GM12878 (cell line): ENCODE measurements around the gene KCNH5. TPM values are rescaled to one million over a fixed set of nuclear protein-coding genes. Genes with fewer than 3 reads are reported as not detected.

Source experiments
- ATAC-seq: fragments of 200-7000 bp; cut with Tn5 transposase; 3 replicates; pipeline ENCODE4 v1.9.1; 2020; ENCODE audit warnings: mild to moderate bottlenecking, moderate library complexity
- BruUV-seq: library from RNA; stranded (reverse); fragments of 400-500 nt; replicated peaks from 2 replicates; lab custom pipeline; 2021; lab: Mats Ljungman, UMichigan
- CTCF ChIA-PET: fragments of 300-600 bp; sonication (Branson Sonifier 250); formaldehyde crosslinking; extraction: SDS; loops from one replicate; lab custom pipeline; 2021; ENCODE audit warnings: inconsistent platforms; lab: Yijun Ruan, JAX
- POLR2A ChIA-PET: fragments of 350-600 bp; formaldehyde crosslinking; extraction: SDS; loops from one replicate; lab custom pipeline; 2021; ENCODE audit warnings: inconsistent platforms; lab: Charles Lee
- RAD21 ChIA-PET: fragments of 300-600 bp; sonication (Branson Sonifier 250); formaldehyde crosslinking; loops from one replicate; lab custom pipeline; 2023; ENCODE audit warnings: antibody characterized with exemption; ENCODE audit not compliant: unreplicated experiment; lab: Charles Lee
- SMC1A ChIA-PET: fragments of 300-600 bp; sonication (Branson Sonifier 250); formaldehyde crosslinking; loops from one replicate; lab custom pipeline; 2023; ENCODE audit not compliant: unreplicated experiment, uncharacterized antibody; lab: Charles Lee
- DNase-seq: peaks from one replicate; pipeline ENCODE4 v3.0.0-alpha.2; 2011; ENCODE audit warnings: low read depth, low spot score
- FAIRE-seq: peaks from 3 replicates; lab custom pipeline; 2011; peaks lifted over from hg19 to GRCh38; lab: Jason Lieb, UNC
- H2AFZ ChIP-seq: 2 replicates; pipeline ENCODE4 v1.6.0; 2011; ENCODE audit warnings: low read depth, low read length, control low read depth; ENCODE audit not compliant: control insufficient read depth
- H3K27ac ChIP-seq: 2 replicates; pipeline ENCODE4 v1.5.1; 2011; ENCODE audit warnings: control low read depth; ENCODE audit not compliant: control insufficient read depth, insufficient read depth
- H3K27me3 ChIP-seq, 2 experiments: replicated peaks in 1 of 2; 2 replicates each; pipeline versions ENCODE4 v1.6.0 to v1.6.1; 2011; ENCODE audit warnings: low read length in 1 of 2; ENCODE audit not compliant: control insufficient read depth in 2 of 2, insufficient read depth in 2 of 2
- H3K36me3 ChIP-seq, 2 experiments: 2 replicates each; pipeline ENCODE4 v1.5.1; 2011; ENCODE audit warnings: low read length in 1 of 2; ENCODE audit not compliant: control insufficient read depth in 2 of 2, insufficient read depth in 2 of 2
- H3K4me1 ChIP-seq: 2 replicates; pipeline ENCODE4 v1.6.1; 2011; ENCODE audit warnings: mild to moderate bottlenecking, low read length, moderate library complexity, mixed read lengths; ENCODE audit not compliant: control insufficient read depth, insufficient read depth
- H3K4me2 ChIP-seq: 2 replicates; pipeline ENCODE4 v1.6.0; 2011; ENCODE audit warnings: control low read depth; ENCODE audit not compliant: control insufficient read depth, insufficient read depth
- H3K4me3 ChIP-seq: fragments of 200-600 bp; sonication (generic); 2 replicates; pipeline ENCODE4 v1.5.1; 2016
- H3K79me2 ChIP-seq: 2 replicates; pipeline ENCODE4 v1.6.0; 2011; ENCODE audit warnings: low read length; ENCODE audit not compliant: control insufficient read depth, insufficient read depth
- H3K9ac ChIP-seq: 2 replicates; pipeline ENCODE4 v1.8.0; 2011; ENCODE audit warnings: low read length, control low read depth, mixed read lengths; ENCODE audit not compliant: control insufficient read depth, insufficient read depth
- H3K9me3 ChIP-seq: replicated peaks from 3 replicates; pipeline ENCODE4 v1.5.1; 2011; ENCODE audit warnings: mild to moderate bottlenecking, low read length; ENCODE audit not compliant: control insufficient read depth, insufficient read depth
- H4K20me1 ChIP-seq: 2 replicates; pipeline ENCODE4 v1.6.0; 2011; ENCODE audit not compliant: control insufficient read depth, insufficient read depth
- BCL11A ChIP-seq: IDR thresholded peaks from 2 replicates; pipeline ENCODE4 v1.6.1; 2011; ENCODE audit warnings: low read depth, low read length
- CEBPZ ChIP-seq: fragments of 150-350 bp; IDR thresholded peaks from 2 replicates; pipeline ENCODE4 v1.6.1; 2016; ENCODE audit warnings: low read depth, low read length
- FOS ChIP-seq: IDR thresholded peaks from 3 replicates; pipeline ENCODE4 v1.6.1; 2011; ENCODE audit warnings: borderline replicate concordance; ENCODE audit not compliant: insufficient read length; ENCODE audit errors: extremely low read depth
- HDAC6 ChIP-seq: fragments of 200-600 bp; sonication (generic); IDR thresholded peaks from one replicate; pipeline ENCODE4 v1.8.0; 2017; ENCODE audit warnings: antibody characterized with exemption; ENCODE audit not compliant: unreplicated experiment
- IKZF1 ChIP-seq: fragments of 450-650 bp; conservative IDR thresholded peaks from 2 replicates; pipeline ENCODE4 v1.6.1; 2017; ENCODE audit warnings: antibody characterized with exemption, mild to moderate bottlenecking
- MYB ChIP-seq: fragments of 150-350 bp; IDR thresholded peaks from 2 replicates; pipeline ENCODE4 v1.6.1; 2014; ENCODE audit warnings: mild to moderate bottlenecking, low read depth, low read length, borderline replicate concordance
- PRDM15 ChIP-seq: fragments of 450-650 bp; formaldehyde crosslinking; IDR thresholded peaks from 2 replicates; pipeline ENCODE4 v1.4.0; 2020; ENCODE audit warnings: mild to moderate bottlenecking, moderate library complexity
- RUNX3 ChIP-seq: IDR thresholded peaks from 2 replicates; pipeline ENCODE4 v1.6.1; 2012; ENCODE audit warnings: low read length, inconsistent platforms
- SIN3A ChIP-seq: IDR thresholded peaks from 2 replicates; pipeline ENCODE4 v1.6.1; 2012; ENCODE audit warnings: low read depth, low read length, improper control_type of control experiment
- TBL1XR1 ChIP-seq: IDR thresholded peaks from 2 replicates; pipeline ENCODE4 v1.6.1; 2012; ENCODE audit warnings: low read depth, low read length, improper control_type of control experiment
- ZBTB4 ChIP-seq: fragments of 450-650 bp; formaldehyde crosslinking; IDR thresholded peaks from 2 replicates; pipeline ENCODE4 v1.4.0; 2022; ENCODE audit warnings: mild to moderate bottlenecking, moderate library complexity
- WGBS: methylation state at CpG from one replicate; pipeline ENCODE4 v1.1.6; 2016; ENCODE audit warnings: low lambda C conversion rate; ENCODE audit not compliant: insufficient replicate concordance, insufficient coverage; ENCODE audit errors: missing lambda C conversion rate; 5-methylcytosine and 5-hydroxymethylcytosine counted together
- in situ Hi-C: fragments of 300-500 bp; cut with MboI; formaldehyde crosslinking; loops from 9 replicates; pipeline ENCODE4 v1.14.3; 2018; ENCODE audit warnings: mixed read lengths
- intact Hi-C: fragments of 100-400 bp; cut with micrococcal nuclease; formaldehyde crosslinking; loops from one replicate; pipeline ENCODE4 v1.14.2; 2022; ENCODE audit not compliant: unreplicated experiment
- polyA plus RNA-seq, 11 experiments: library from polyadenylated mRNA; depleted of rRNA in 4 of 11; unstranded in 6 of 11; stranded (reverse) in 5 of 11; fragments of >200 nt; fragmentation: Nextera tagmentation in 4 of 11; fragmentation: Illumina TruSeq in 1 of 11; extraction: Ambion mirVana in 4 of 11; extraction: Trizol in 1 of 11; gene quantifications; 1 replicate in 1 of 11; 2 replicates in 10 of 11; pipeline versions ENCODE4 v1.2.1 to v1.2.3, GENCODE V29; 2011 to 2016; ENCODE audit warnings: inconsistent platforms in 2 of 11, missing spikeins in 2 of 11, low read depth in 1 of 11
- total RNA-seq, 4 experiments: library from RNA; depleted of rRNA in 3 of 4; stranded (reverse); fragments of >200 nt in 3 of 4; fragmentation: Illumina TruSeq in 1 of 4; extraction: Trizol in 1 of 4; gene quantifications; 2 replicates each; pipeline versions ENCODE4 v1.2.1 to v1.2.3, GENCODE V29; 2013 to 2021

Gene KCNH5
- total and polyA plus RNA-seq, 10 of the 15 experiments (the other 5 are each of a cell fraction or from before 2014, with no cell fraction given), result under 0.01 to 0.04 (median 0.04) TPM; not detected in 7

GRCh38 chr14:62739647-62740046 is 305.6 kb downstream of the KCNH5 start (continued):
- TF ChIP-seq ZBTB4 (no peak), FOS (no peak), IKZF1 (no peak), MYB (no peak), BCL11A (no peak), HDAC6 (no peak)

GRCh38 chr14:62736048-62737043 is 308.9 kb downstream of the KCNH5 start:
- 41% methylated on average over 8 of the region's 8 CpGs for WGBS
- CTCF ChIA-PET, result no interaction called here
- DNase-seq, result no peak
- no TSS peak for BruUV-seq
- H3K4me1 ChIP-seq, result no peaks in the 10 kb centered on the region
- H3K4me3 ChIP-seq, result no peak overlapping the region
- no peak overlapping the region for H3K9ac ChIP-seq
- RAD21 ChIA-PET, result no interaction called here
- no peak overlapping the region for H3K27ac ChIP-seq
- H4K20me1 ChIP-seq, result no peaks in the 10 kb centered on the region
- no peaks in the 10 kb centered on the region for H3K79me2 ChIP-seq
- POLR2A ChIA-PET, result no interaction called here
- no peak overlapping the region for H2AFZ ChIP-seq
- H3K4me2 ChIP-seq, result no peak overlapping the region
- no peaks in the 10 kb centered on the region for H3K36me3 ChIP-seq
- no peaks in the 10 kb centered on the region for H3K27me3 ChIP-seq
- SMC1A ChIA-PET, result no interaction called here
- ATAC-seq, result no peak
- no peaks in the 10 kb centered on the region for H3K9me3 ChIP-seq
- no peak for FAIRE-seq
- in situ Hi-C loops, result no loop called here
- intact Hi-C loops, result no loop called here
- TF ChIP-seq TBL1XR1, result no peak
- TF ChIP-seq PRDM15, result no peak
- no peak for TF ChIP-seq SIN3A
- no peak for TF ChIP-seq RUNX3
- TF ChIP-seq CEBPZ, result no peak
